ENCODE measurements around the gene F2RL3. TPM values are rescaled to one million over a fixed set of nuclear protein-coding genes. Genes with fewer than 3 reads are reported as not detected.

Gene F2RL3
- polyA plus RNA-seq, 1 experiment, result not detected

DNA sequence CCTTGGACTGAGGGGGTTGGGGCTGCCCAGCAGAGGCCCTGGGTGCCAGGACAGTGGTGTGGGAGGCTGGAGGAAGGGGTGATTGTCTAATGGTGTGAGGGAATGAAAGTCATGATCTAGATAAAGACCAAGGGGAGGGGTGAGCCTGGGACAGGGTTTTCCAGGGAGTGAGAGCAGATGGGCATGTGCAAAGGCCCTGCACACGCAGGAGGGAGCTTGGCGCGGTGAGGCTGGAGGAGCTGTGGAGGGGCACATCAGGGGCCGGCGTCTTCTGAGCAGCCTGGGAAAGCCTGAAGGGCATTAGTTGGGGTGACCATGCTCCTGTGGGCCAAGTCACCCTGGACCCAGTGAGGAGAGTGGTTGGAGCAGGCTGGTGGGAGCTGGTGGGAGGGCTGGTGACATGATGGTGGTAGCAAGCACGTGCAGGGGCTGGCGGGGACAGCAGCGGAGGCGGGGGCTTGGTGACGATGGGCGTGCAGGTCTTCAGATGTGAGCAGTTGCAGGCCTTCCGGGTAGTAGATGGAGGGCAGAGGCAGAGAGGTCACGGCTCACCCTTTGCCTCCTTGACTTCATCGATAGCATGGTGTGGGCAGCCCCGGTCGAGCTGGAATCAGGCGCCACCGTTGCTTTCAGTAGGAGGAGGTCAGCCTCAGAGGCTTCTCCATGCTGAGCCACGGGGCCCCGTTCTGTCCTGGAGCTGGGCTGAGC, 20.2 kb upstream of the F2RL3 start:
- no peak for DNase-seq (ENCODE audit: low read depth)
- CTCF ChIA-PET, result no interaction called here
- TF ChIP-seq CTCF (IDR thresholded peaks at IDR 0.05; ENCODE audit: insufficient read depth, low read depth, low read length), result no peak
- POLR2A ChIA-PET, result no interaction called here
- Histone ChIP-seq H3K4me3 (ENCODE audit: low read depth, low read length) (no peak overlapping the region), H3K27me3 (ENCODE audit: control insufficient read depth, insufficient read depth, low read length) (no peaks in the 10 kb centered on the region), H3K36me3 (ENCODE audit: control insufficient read depth, insufficient read depth, low read length) (peaks cover 40% of the 10 kb centered on the region)

- no peak for TF ChIP-seq CTCF (IDR thresholded peaks at IDR 0.05; ENCODE audit: insufficient read depth, low read depth, low read length)
- no peak overlapping the region for H3K4me3 ChIP-seq (ENCODE audit: low read depth, low read length)
- no peaks in the 10 kb centered on the region for H3K27me3 ChIP-seq (ENCODE audit: control insufficient read depth, insufficient read depth, low read length)
- H3K36me3 ChIP-seq (ENCODE audit: control insufficient read depth, insufficient read depth, low read length), result peaks cover 40% of the 10 kb centered on the region
- no peak for DNase-seq (ENCODE audit: low read depth)
- ChIA-PET CTCF (no interaction called here), POLR2A (no interaction called here)
Measured at GRCh38 chr19:16869331-16869972, 19.3 kb upstream of the F2RL3 start.

DNA sequence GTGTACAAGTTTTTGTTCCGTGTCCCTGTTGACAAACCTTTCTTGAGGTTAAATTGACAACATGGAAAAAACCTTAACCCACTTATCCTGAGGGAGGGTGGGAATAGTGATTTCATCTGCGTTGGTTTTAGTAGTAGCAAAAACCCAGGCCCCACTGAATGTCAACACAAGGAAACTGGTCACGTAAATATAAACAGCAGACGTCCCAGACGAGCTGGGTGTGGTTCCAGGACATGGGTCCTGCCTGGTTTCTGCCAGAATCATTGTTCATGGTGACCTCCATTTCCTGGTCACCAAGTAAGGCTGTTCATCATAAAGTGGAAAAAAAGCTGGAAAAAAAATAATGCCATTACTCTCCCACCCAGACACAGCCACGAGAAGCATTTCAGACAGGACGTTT, 16.9 kb upstream of the F2RL3 start:
- Histone ChIP-seq H3K4me3 (ENCODE audit: low read depth, low read length) (no peak overlapping the region), H3K27me3 (ENCODE audit: control insufficient read depth, insufficient read depth, low read length) (no peaks in the 10 kb centered on the region), H3K36me3 (ENCODE audit: control insufficient read depth, insufficient read depth, low read length) (peaks cover 38% of the 10 kb centered on the region)
- DNase-seq (ENCODE audit: low read depth), result no peak
- ChIA-PET POLR2A (no interaction called here), CTCF (no interaction called here)
- no peak for TF ChIP-seq CTCF (IDR thresholded peaks at IDR 0.05; ENCODE audit: insufficient read depth, low read depth, low read length)

- POLR2A ChIA-PET, result no interaction called here
- H3K27me3 ChIP-seq (ENCODE audit: control insufficient read depth, insufficient read depth, low read length), result no peaks in the 10 kb centered on the region
- no peak for DNase-seq (ENCODE audit: low read depth)
- H3K36me3 ChIP-seq (ENCODE audit: control insufficient read depth, insufficient read depth, low read length), result peaks cover 38% of the 10 kb centered on the region
- no peak overlapping the region for H3K4me3 ChIP-seq (ENCODE audit: low read depth, low read length)
- no peak for TF ChIP-seq CTCF (IDR thresholded peaks at IDR 0.05; ENCODE audit: insufficient read depth, low read depth, low read length)
- CTCF ChIA-PET, result no interaction called here
Measured at GRCh38 chr19:16872728-16873127, 16.1 kb upstream of the F2RL3 start.

GRCh38 chr19:16873594-16873993, 15.2 kb upstream of the F2RL3 start:
- ChIA-PET POLR2A (no interaction called here), CTCF (no interaction called here)
- H3K4me3 ChIP-seq (ENCODE audit: low read depth, low read length), result no peak overlapping the region
- TF ChIP-seq CTCF (IDR thresholded peaks at IDR 0.05; ENCODE audit: insufficient read depth, low read depth, low read length), result no peak
- DNase-seq (ENCODE audit: low read depth), result no peak
- no peaks in the 10 kb centered on the region for H3K27me3 ChIP-seq (ENCODE audit: control insufficient read depth, insufficient read depth, low read length)
- peaks cover 43% of the 10 kb centered on the region for H3K36me3 ChIP-seq (ENCODE audit: control insufficient read depth, insufficient read depth, low read length)
